HUES64 (cell line): ENCODE data around the gene DOLK.

Experiments
- H3K27ac ChIP-seq: 2 replicates; pipeline ENCODE4 v1.7.0; 2013; ENCODE audit warnings: low read depth, low read length, inconsistent platforms
- H3K27me3 ChIP-seq: 2 replicates; pipeline ENCODE4 v1.6.1; 2013; ENCODE audit warnings: mild to moderate bottlenecking, low read length; ENCODE audit not compliant: insufficient read depth
- H3K36me3 ChIP-seq: 2 replicates; pipeline ENCODE4 v1.6.1; 2013; ENCODE audit warnings: mild to moderate bottlenecking, low read length; ENCODE audit not compliant: insufficient read depth
- H3K4me1 ChIP-seq: 2 replicates; pipeline ENCODE4 v1.6.1; 2013; ENCODE audit warnings: mild to moderate bottlenecking, low read length, moderate library complexity; ENCODE audit not compliant: insufficient read depth
- H3K4me3 ChIP-seq: 2 replicates; pipeline ENCODE4 v1.5.1; 2013; ENCODE audit warnings: mild to moderate bottlenecking, low read length, moderate library complexity
- H3K9ac ChIP-seq: 2 replicates; pipeline ENCODE4 v1.6.1; 2013; ENCODE audit warnings: mild to moderate bottlenecking, low read depth, low read length
- H3K9me3 ChIP-seq: 2 replicates; pipeline ENCODE4 v1.6.1; 2013; ENCODE audit warnings: low read depth, low read length; ENCODE audit not compliant: insufficient read depth
- WGBS: fragments of 150-250, 120-280 bp; methylation state at CpG from one replicate; pipeline ENCODE4 v1.1.7; 2013; ENCODE audit warnings: missing lambda C conversion rate; 5-methylcytosine and 5-hydroxymethylcytosine counted together

DOLK gene

GRCh38 chr9:128903871-128904620 lies 43.4 kb downstream of the DOLK start:
- H3K4me1 ChIP-seq, result no peaks in the 10 kb centered on the region
- H3K36me3 ChIP-seq, result peaks cover 35% of the 10 kb centered on the region
- H3K9me3 ChIP-seq, result no peaks in the 10 kb centered on the region
- no peak overlapping the region for H3K27ac ChIP-seq
- WGBS, result 97% methylated on average over 10 of the region's 10 CpGs
- no peak overlapping the region for H3K9ac ChIP-seq
- H3K4me3 ChIP-seq, result no peak overlapping the region
- no peaks in the 10 kb centered on the region for H3K27me3 ChIP-seq

- Histone ChIP-seq H3K9ac (no peak overlapping the region), H3K27me3 (no peaks in the 10 kb centered on the region), H3K27ac (no peak overlapping the region), H3K4me3 (no peak overlapping the region), H3K36me3 (peaks cover 35% of the 10 kb centered on the region), H3K4me1 (no peaks in the 10 kb centered on the region), H3K9me3 (no peaks in the 10 kb centered on the region)
- WGBS, result 96% methylated on average over 2 of the region's 2 CpGs
Observed at GRCh38 chr9:128903079-128903461, 44.3 kb downstream of the DOLK start.

GRCh38 chr9:128902351-128903078 lies 44.9 kb downstream of the DOLK start:
- Histone ChIP-seq H3K4me3 (no peak overlapping the region), H3K27ac (no peak overlapping the region), H3K36me3 (peaks cover 35% of the 10 kb centered on the region), H3K9me3 (no peaks in the 10 kb centered on the region), H3K9ac (no peak overlapping the region), H3K27me3 (no peaks in the 10 kb centered on the region), H3K4me1 (no peaks in the 10 kb centered on the region)
- 96% methylated on average over 23 of the region's 23 CpGs for WGBS

GRCh38 chr9:128901822-128902221 lies 45.6 kb downstream of the DOLK start:
- H3K36me3 ChIP-seq, result peaks cover 34% of the 10 kb centered on the region
- H3K27ac ChIP-seq, result no peak overlapping the region

GRCh38 chr9:128901379-128901778 lies 46.0 kb downstream of the DOLK start:
- 96% methylated on average over 7 of the region's 7 CpGs for WGBS
- no peaks in the 10 kb centered on the region for H3K4me1 ChIP-seq
- H3K27me3 ChIP-seq, result no peaks in the 10 kb centered on the region
- no peak overlapping the region for H3K9ac ChIP-seq
- no peak overlapping the region for H3K4me3 ChIP-seq
- H3K36me3 ChIP-seq, result peaks cover 34% of the 10 kb centered on the region
- H3K27ac ChIP-seq, result no peak overlapping the region
- no peaks in the 10 kb centered on the region for H3K9me3 ChIP-seq

More at GRCh38 chr9:128901822-128902221, 45.6 kb downstream of the DOLK start:
- 90% methylated on average over 5 of the region's 5 CpGs for WGBS
- Histone ChIP-seq H3K9ac (no peak overlapping the region), H3K4me1 (no peaks in the 10 kb centered on the region), H3K4me3 (no peak overlapping the region), H3K9me3 (no peaks in the 10 kb centered on the region), H3K27me3 (no peaks in the 10 kb centered on the region)

- 95% methylated on average over 8 of the region's 8 CpGs for WGBS
- H3K4me3 ChIP-seq, result no peak overlapping the region
Observed at GRCh38 chr9:128899566-128900322, 47.7 kb downstream of the DOLK start.

GRCh38 chr9:128898845-128899565 lies 48.4 kb downstream of the DOLK start:
- peaks cover 14% of the 10 kb centered on the region for H3K4me1 ChIP-seq
- H3K27ac ChIP-seq, result no peak overlapping the region
- no peaks in the 10 kb centered on the region for H3K27me3 ChIP-seq
- H3K9me3 ChIP-seq, result no peaks in the 10 kb centered on the region
- H3K4me3 ChIP-seq, result no peak overlapping the region
- 96% methylated on average over 18 of the region's 18 CpGs for WGBS
- peaks cover 52% of the 10 kb centered on the region for H3K36me3 ChIP-seq
- no peak overlapping the region for H3K9ac ChIP-seq

More at GRCh38 chr9:128899566-128900322, 47.7 kb downstream of the DOLK start:
- no peak overlapping the region for H3K9ac ChIP-seq
- H3K4me1 ChIP-seq, result peaks cover 13% of the 10 kb centered on the region
- no peaks in the 10 kb centered on the region for H3K9me3 ChIP-seq
- no peaks in the 10 kb centered on the region for H3K27me3 ChIP-seq
- peaks cover 50% of the 10 kb centered on the region for H3K36me3 ChIP-seq
- H3K27ac ChIP-seq, result no peak overlapping the region

GRCh38 chr9:128898382-128898781 lies 49.0 kb downstream of the DOLK start:
- Histone ChIP-seq H3K36me3 (peaks cover 57% of the 10 kb centered on the region), H3K27ac (no peak overlapping the region), H3K27me3 (no peaks in the 10 kb centered on the region), H3K4me3 (no peak overlapping the region), H3K9me3 (no peaks in the 10 kb centered on the region), H3K9ac (peak overlapping the region; percentile 16; the same call in 1 of the 2 replicates), H3K4me1 (peaks cover 14% of the 10 kb centered on the region)
- WGBS, result 95% methylated on average over 5 of the region's 5 CpGs

GRCh38 chr9:128895556-128895955 lies 51.8 kb downstream of the DOLK start:
- H3K4me3 ChIP-seq, result no peak overlapping the region
- peak overlapping the region; percentile 33; the same call in 1 of the 2 replicates for H3K9ac ChIP-seq
- peak overlapping the region; percentile 41; the same call in 1 of the 2 replicates for H3K27ac ChIP-seq
- H3K36me3 ChIP-seq, result peaks cover 72% of the 10 kb centered on the region
- no peaks in the 10 kb centered on the region for H3K27me3 ChIP-seq
- 32% methylated on average over 4 of the region's 4 CpGs for WGBS
- H3K4me1 ChIP-seq, result peaks cover 14% of the 10 kb centered on the region
- H3K9me3 ChIP-seq, result no peaks in the 10 kb centered on the region
